Calu3 (cell line): Measurements from ENCODE around the gene FSHR. TPM values are rescaled to one million over a fixed set of nuclear protein-coding genes. Genes with fewer than 3 reads are reported as not detected.

Experiments
- BruUV-seq: library from RNA; stranded (reverse); fragments of 400-500 nt; replicated peaks from 2 replicates; lab custom pipeline; 2021; lab: Mats Ljungman, UMichigan
- CTCF ChIA-PET: fragments of 300-600 bp; sonication (Branson Sonifier 250); formaldehyde crosslinking; loops from one replicate; lab custom pipeline; 2022; ENCODE audit warnings: antibody characterized with exemption; lab: Charles Lee
- DNase-seq: peaks from one replicate; pipeline ENCODE4 v3.0.0; 2022
- H3K27ac Mint-ChIP-seq: one replicate; pipeline ENCODE4 v1.8.0; 2022; ENCODE audit warnings: mixed read lengths; ENCODE audit not compliant: unreplicated experiment
- H3K27me3 Mint-ChIP-seq: one replicate; pipeline ENCODE4 v1.8.0; 2022; ENCODE audit warnings: mixed read lengths; ENCODE audit not compliant: unreplicated experiment
- H3K36me3 Mint-ChIP-seq: one replicate; pipeline ENCODE4 v1.8.0; 2022; ENCODE audit warnings: mild to moderate bottlenecking, moderate library complexity, mixed read lengths; ENCODE audit not compliant: insufficient read depth, unreplicated experiment
- H3K4me1 Mint-ChIP-seq: one replicate; pipeline ENCODE4 v1.8.0; 2022; ENCODE audit warnings: mild to moderate bottlenecking, low read depth, mixed read lengths; ENCODE audit not compliant: unreplicated experiment
- H3K4me3 Mint-ChIP-seq: one replicate; pipeline ENCODE4 v1.8.0; 2022; ENCODE audit warnings: mild to moderate bottlenecking, low read depth, moderate library complexity, mixed read lengths; ENCODE audit not compliant: unreplicated experiment
- H3K9me3 Mint-ChIP-seq: one replicate; pipeline ENCODE4 v1.8.0; 2022; ENCODE audit warnings: low read depth, mixed read lengths; ENCODE audit not compliant: unreplicated experiment
- CTCF ChIP-seq: fragments of 200-600 bp; IDR thresholded peaks from one replicate; pipeline ENCODE4 v1.8.0; 2022; ENCODE audit warnings: antibody characterized with exemption; ENCODE audit not compliant: unreplicated experiment
- intact Hi-C: fragments of 100-400 bp; cut with micrococcal nuclease; formaldehyde crosslinking; loops from one replicate; pipeline ENCODE4 v1.10.0; 2022; ENCODE audit not compliant: unreplicated experiment
- total RNA-seq: library from RNA; stranded (reverse); gene quantifications from 2 replicates; pipeline ENCODE4 v1.2.3, GENCODE V29; 2022

FSHR gene
- total RNA-seq, 1 experiment from 2014 or later, result not detected

GRCh38 chr2:48991415-48992131 is 162.7 kb downstream of the FSHR start:
- Mint-ChIP-seq H3K4me1 (no peaks in the 10 kb centered on the region), H3K9me3 (peaks cover 7% of the 10 kb centered on the region), H3K27ac (no peak overlapping the region), H3K4me3 (no peak overlapping the region), H3K36me3 (no peaks in the 10 kb centered on the region), H3K27me3 (no peaks in the 10 kb centered on the region)
- intact Hi-C loops, result no loop called here
- BruUV-seq, result no TSS peak
- DNase-seq, result no peak
- TF ChIP-seq CTCF, result no peak
- CTCF ChIA-PET, result no interaction called here

- Mint-ChIP-seq H3K27ac (no peak overlapping the region), H3K4me1 (no peaks in the 10 kb centered on the region), H3K27me3 (no peaks in the 10 kb centered on the region), H3K4me3 (no peak overlapping the region), H3K9me3 (peaks cover 7% of the 10 kb centered on the region), H3K36me3 (no peaks in the 10 kb centered on the region)
- DNase-seq, result no peak
- intact Hi-C loops, result no loop called here
- TF ChIP-seq CTCF, result no peak
- BruUV-seq, result no TSS peak
- CTCF ChIA-PET, result no interaction called here
Measured at GRCh38 chr2:48984922-48985321, 169.4 kb downstream of the FSHR start.

DNA sequence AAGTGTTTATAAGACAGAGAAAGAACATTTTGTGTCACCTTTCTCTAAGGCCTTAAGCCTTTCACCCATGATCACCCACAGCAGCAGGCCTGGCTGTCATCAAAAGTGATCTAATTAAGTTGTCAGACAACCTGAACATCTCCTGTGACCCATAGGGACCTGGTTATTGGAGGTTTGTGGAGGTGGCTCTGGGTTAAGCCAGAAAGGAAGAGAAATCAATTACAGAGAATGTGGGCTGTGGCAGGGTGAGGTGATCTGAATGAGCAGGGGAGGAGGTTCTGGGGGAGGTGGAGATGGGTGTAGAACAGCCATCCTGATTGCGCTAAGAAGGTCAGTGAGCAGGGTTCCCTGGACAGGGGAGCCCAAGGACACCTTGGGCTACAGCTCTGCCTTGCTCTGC is 170.8 kb downstream of the FSHR start:
- H3K4me3 Mint-ChIP-seq, result no peak overlapping the region
- BruUV-seq, result no TSS peak
- no peaks in the 10 kb centered on the region for H3K27me3 Mint-ChIP-seq
- H3K27ac Mint-ChIP-seq, result no peak overlapping the region
- H3K36me3 Mint-ChIP-seq, result no peaks in the 10 kb centered on the region
- TF ChIP-seq CTCF, result no peak
- peaks cover 7% of the 10 kb centered on the region for H3K9me3 Mint-ChIP-seq
- no peak for DNase-seq
- intact Hi-C loops, result no loop called here
- no peaks in the 10 kb centered on the region for H3K4me1 Mint-ChIP-seq
- CTCF ChIA-PET, result no interaction called here

- CTCF ChIA-PET, result no interaction called here
- Mint-ChIP-seq H3K4me3 (no peak overlapping the region), H3K27me3 (no peaks in the 10 kb centered on the region), H3K27ac (no peak overlapping the region), H3K36me3 (no peaks in the 10 kb centered on the region), H3K9me3 (peaks cover 7% of the 10 kb centered on the region), H3K4me1 (no peaks in the 10 kb centered on the region)
- BruUV-seq, result no TSS peak
- intact Hi-C loops, result no loop called here
- DNase-seq, result no peak
- no peak for TF ChIP-seq CTCF
Measured at GRCh38 chr2:48982887-48983435, 171.4 kb downstream of the FSHR start.
